SIG-M5 (cell line): ENCODE results near the gene MCIDAS.

Experiments used
- DNase-seq: peaks from one replicate; lab custom pipeline; 2025; lab: John Stamatoyannopoulos, UW

MCIDAS gene

GRCh38 chr5:55226934-55227663, at the start of gene MCIDAS:
Gene MCIDAS, minus strand, starts transcription at chr5:55227315. Its CDS starts 177 bp downstream, at chr5:55227138.
- no peak for DNase-seq

- DNase-seq, result no peak
Measured at GRCh38 chr5:55276771-55277170, 49.7 kb upstream of the MCIDAS start.

GRCh38 chr5:55258339-55258738, 31.2 kb upstream of the MCIDAS start:
- no peak for DNase-seq

- no peak for DNase-seq
Measured at GRCh38 chr5:55254802-55255201, 27.7 kb upstream of the MCIDAS start.

GRCh38 chr5:55250064-55250463, 22.9 kb upstream of the MCIDAS start:
- DNase-seq, result no peak

GRCh38 chr5:55241746-55242145, 14.6 kb upstream of the MCIDAS start:
- no peak for DNase-seq

- no peak for DNase-seq
Measured at GRCh38 chr5:55236800-55237199, 9.7 kb upstream of the MCIDAS start.

GRCh38 chr5:55234121-55234700, 7.1 kb upstream of the MCIDAS start:
- no peak for DNase-seq

GRCh38 chr5:55232985-55233928, 6.1 kb upstream of the MCIDAS start, which contains the start of gene CCNO:
Gene CCNO, minus strand, starts transcription at chr5:55233608. Its CDS starts 85 bp downstream, at chr5:55233523.
- DNase-seq, result no peak

GRCh38 chr5:55232271-55232984, 5.3 kb upstream of the MCIDAS start:
- no peak for DNase-seq

- DNase-seq, result no peak
Measured at GRCh38 chr5:55231919-55232270, 4.8 kb upstream of the MCIDAS start.

- DNase-seq, result no peak
Measured at GRCh38 chr5:55231029-55231918, 4.2 kb upstream of the MCIDAS start.

- no peak for DNase-seq
Measured at GRCh38 chr5:55230086-55230629, 3.0 kb upstream of the MCIDAS start.

- no peak for DNase-seq
Measured at GRCh38 chr5:55227664-55228430, 732 bp upstream of the MCIDAS start.

GRCh38 chr5:55226027-55226933, 835 bp downstream of the MCIDAS start:
- DNase-seq, result no peak

- DNase-seq, result no peak
Measured at GRCh38 chr5:55225346-55225745, 1.8 kb downstream of the MCIDAS start.

GRCh38 chr5:55223812-55224240, 3.3 kb downstream of the MCIDAS start:
- DNase-seq, result no peak

- no peak for DNase-seq
Measured at GRCh38 chr5:55222985-55223811, 3.9 kb downstream of the MCIDAS start.
